Ishikawa (cell line): ENCODE results near the gene SCGB1A1.

Experiments
- CEBPB ChIP-seq: IDR thresholded peaks from 2 replicates; pipeline ENCODE4 v1.6.1; 2012
- CREB1 ChIP-seq: IDR thresholded peaks from 2 replicates; pipeline ENCODE4 v1.6.1; 2012; ENCODE audit warnings: low read depth
- EGR1 ChIP-seq: IDR thresholded peaks from 2 replicates; pipeline ENCODE4 v1.6.1; 2012
- EP300 ChIP-seq: IDR thresholded peaks from 2 replicates; pipeline ENCODE4 v1.6.1; 2012; ENCODE audit warnings: borderline replicate concordance
- FOXM1 ChIP-seq: IDR thresholded peaks from 2 replicates; pipeline ENCODE4 v1.6.1; 2012; ENCODE audit warnings: low read depth, borderline replicate concordance
- NFIC ChIP-seq: IDR thresholded peaks from 2 replicates; pipeline ENCODE4 v1.6.1; 2012
- RAD21 ChIP-seq: IDR thresholded peaks from 2 replicates; pipeline ENCODE4 v1.6.1; 2012; ENCODE audit warnings: low read depth
- REST ChIP-seq: IDR thresholded peaks from 2 replicates; pipeline ENCODE4 v1.6.1; 2012; ENCODE audit warnings: low read depth, mild to moderate bottlenecking
- TAF1 ChIP-seq: IDR thresholded peaks from 2 replicates; pipeline ENCODE4 v1.6.1; 2012; ENCODE audit warnings: low read depth, mild to moderate bottlenecking
- TCF12 ChIP-seq: IDR thresholded peaks from 2 replicates; pipeline ENCODE4 v1.6.1; 2012; ENCODE audit warnings: low read depth
- TEAD4 ChIP-seq: IDR thresholded peaks from 2 replicates; pipeline ENCODE4 v1.6.1; 2012
- YY1 ChIP-seq: IDR thresholded peaks from 2 replicates; pipeline ENCODE4 v1.6.1; 2012; ENCODE audit warnings: low read depth
- ZBTB7A ChIP-seq: IDR thresholded peaks from 2 replicates; pipeline ENCODE4 v1.6.1; 2012; ENCODE audit warnings: low read depth
- TF ChIP-seq, protein P1 (sequence below): IDR thresholded peaks from 2 replicates; pipeline ENCODE4 v1.6.1; 2012
- TF ChIP-seq, protein P2 (sequence below): IDR thresholded peaks from 2 replicates; pipeline ENCODE4 v1.6.1; 2012

Gene SCGB1A1

DNA sequence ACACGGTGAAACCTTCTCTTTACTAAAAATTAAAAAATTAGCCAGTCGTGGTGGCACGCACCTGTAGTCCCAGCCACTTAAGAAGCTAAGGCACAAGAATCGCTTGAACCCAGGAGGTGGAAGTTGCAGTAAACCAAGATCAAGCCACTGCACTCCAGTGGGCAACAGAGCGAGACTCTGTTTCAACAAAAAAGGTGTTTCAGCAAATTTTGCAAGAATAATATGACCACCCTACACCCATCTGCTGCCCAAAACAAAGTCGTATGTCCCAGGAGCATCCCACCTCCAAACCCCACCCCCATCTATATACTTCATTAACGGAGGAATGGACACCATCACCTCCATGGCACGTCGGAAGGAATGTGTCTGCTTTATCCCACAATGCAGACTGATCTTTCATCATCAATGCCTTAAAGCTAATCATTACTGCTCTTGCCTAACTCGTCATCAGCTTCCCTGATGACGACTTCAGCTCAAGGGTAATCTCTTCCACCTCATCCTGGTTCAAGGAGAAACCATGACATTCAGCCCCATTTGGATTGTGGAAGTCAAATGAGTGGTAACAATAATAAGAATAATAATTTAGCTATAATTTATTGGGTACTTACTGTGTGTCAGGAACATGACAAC lies 34.1 kb downstream of the SCGB1A1 start:
- TF ChIP-seq EP300 (no peak), EGR1 (no peak), REST (no peak), NFIC (no peak), YY1 (no peak), TCF12 (no peak)
- TF ChIP-seq, protein P1, sequence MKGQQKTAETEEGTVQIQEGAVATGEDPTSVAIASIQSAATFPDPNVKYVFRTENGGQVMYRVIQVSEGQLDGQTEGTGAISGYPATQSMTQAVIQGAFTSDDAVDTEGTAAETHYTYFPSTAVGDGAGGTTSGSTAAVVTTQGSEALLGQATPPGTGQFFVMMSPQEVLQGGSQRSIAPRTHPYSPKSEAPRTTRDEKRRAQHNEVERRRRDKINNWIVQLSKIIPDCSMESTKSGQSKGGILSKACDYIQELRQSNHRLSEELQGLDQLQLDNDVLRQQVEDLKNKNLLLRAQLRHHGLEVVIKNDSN, result no peak

DNA sequence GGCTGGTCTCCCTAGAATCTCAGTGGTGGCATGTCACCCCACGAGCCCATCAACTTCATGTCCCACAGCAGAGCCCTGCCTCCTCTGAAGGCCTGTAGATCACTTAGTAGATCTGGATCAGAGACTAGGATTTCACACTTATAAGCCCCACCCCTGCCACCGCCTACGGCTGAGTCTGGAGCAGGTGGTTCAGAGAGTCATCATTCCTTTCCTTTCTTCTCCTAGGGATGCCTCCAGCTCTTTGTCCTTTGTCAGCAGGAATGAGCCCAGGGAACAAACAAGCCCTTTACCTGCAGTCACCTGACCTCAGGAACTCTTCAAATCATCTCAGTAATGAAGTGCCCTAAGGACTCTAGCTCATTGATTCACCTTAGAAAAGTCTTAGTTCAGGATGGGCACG lies 37.8 kb downstream of the SCGB1A1 start:
- no peak for TF ChIP-seq NFIC
- no peak for TF ChIP-seq FOXM1
- no peak for TF ChIP-seq TCF12
- no peak for TF ChIP-seq ZBTB7A
- no peak for TF ChIP-seq TAF1
- TF ChIP-seq REST, result no peak
- TF ChIP-seq EGR1, result no peak
- no peak for TF ChIP-seq CEBPB
- no peak for TF ChIP-seq YY1
- no peak for TF ChIP-seq EP300
- TF ChIP-seq CREB1, result no peak
- no peak for TF ChIP-seq TEAD4
- TF ChIP-seq, protein P2, sequence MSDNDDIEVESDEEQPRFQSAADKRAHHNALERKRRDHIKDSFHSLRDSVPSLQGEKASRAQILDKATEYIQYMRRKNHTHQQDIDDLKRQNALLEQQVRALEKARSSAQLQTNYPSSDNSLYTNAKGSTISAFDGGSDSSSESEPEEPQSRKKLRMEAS, result no peak
- TF ChIP-seq, protein P1, result no peak
- no peak for TF ChIP-seq RAD21

GRCh38 chr11:62457478-62457877 lies 38.6 kb downstream of the SCGB1A1 start:
- no peak for TF ChIP-seq ZBTB7A

DNA sequence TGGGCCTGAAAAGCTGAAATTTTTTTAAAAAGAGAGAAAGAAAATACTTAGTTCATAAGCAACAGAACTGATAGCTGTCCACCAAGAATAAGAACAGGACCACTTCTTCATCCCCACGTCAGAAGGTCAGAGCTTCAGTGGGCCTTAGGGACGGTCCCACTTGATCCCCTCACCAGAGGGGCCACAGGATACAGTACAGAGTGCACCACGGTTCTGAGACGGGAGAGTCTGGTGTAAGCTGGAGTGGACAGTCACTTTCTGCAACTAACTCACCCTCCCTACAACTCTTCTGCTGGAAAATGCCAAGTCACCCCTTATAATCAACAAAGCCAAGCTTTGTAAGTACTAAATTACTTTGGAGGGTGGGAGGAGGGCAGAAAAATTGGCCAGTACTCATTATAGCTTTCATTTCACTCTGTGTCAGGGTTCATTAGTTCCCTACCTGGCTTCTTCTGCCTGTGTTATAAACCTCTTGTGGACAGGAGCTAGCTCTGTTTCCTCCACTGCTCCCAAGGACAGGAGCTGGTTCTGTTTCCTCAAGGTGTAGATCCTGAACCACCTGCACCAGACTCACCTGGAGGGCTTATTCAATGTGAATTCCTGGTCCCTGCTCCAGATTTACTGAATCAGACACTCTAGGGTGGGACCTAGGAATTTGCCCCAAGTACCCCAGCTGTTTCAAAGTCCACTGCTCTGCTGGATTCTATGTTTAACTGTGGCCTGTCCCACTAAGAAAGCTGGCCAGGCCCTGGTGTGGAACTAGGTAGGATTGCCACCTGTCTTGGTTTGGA lies 39.6 kb downstream of the SCGB1A1 start:
- no peak for TF ChIP-seq EP300
- TF ChIP-seq NFIC, result no peak
- TF ChIP-seq EGR1, result no peak
- no peak for TF ChIP-seq RAD21
- no peak for TF ChIP-seq ZBTB7A
- no peak for TF ChIP-seq CEBPB
- no peak for TF ChIP-seq REST
- TF ChIP-seq, protein P2, result no peak
- TF ChIP-seq, protein P1, result no peak
- TF ChIP-seq CREB1, result no peak
- no peak for TF ChIP-seq YY1
- no peak for TF ChIP-seq TAF1
- no peak for TF ChIP-seq FOXM1
